A673 (cell line): ENCODE measurements around the gene FOS. TPM values are rescaled to one million over a fixed set of nuclear protein-coding genes. Genes with fewer than 3 reads are reported as not detected.

Experiments used
- BruUV-seq: library from RNA; stranded (reverse); fragments of 400-500 nt; replicated peaks from 2 replicates; lab custom pipeline; 2021; lab: Mats Ljungman, UMichigan
- CTCF ChIA-PET: fragments of 300-600 bp; sonication (Branson Sonifier 250); formaldehyde crosslinking; loops from one replicate; lab custom pipeline; 2022; ENCODE audit warnings: antibody characterized with exemption; lab: Charles Lee
- POLR2A ChIA-PET: fragments of 300-600 bp; sonication (Branson Sonifier 250); formaldehyde crosslinking; loops from one replicate; lab custom pipeline; 2022; ENCODE audit warnings: antibody characterized with exemption; ENCODE audit not compliant: low non-redundant PET; lab: Charles Lee
- DNase-seq: peaks from one replicate; pipeline ENCODE4 v3.0.0-alpha.2; 2015; ENCODE audit warnings: low spot score
- H3K27ac ChIP-seq: fragments of 200-600 bp; sonication (generic); 2 replicates; pipeline ENCODE4 v1.5.1; 2016; ENCODE audit warnings: mixed run types, low read depth, mild to moderate bottlenecking, mixed read lengths, antibody characterized with exemption, low read length; ENCODE audit not compliant: poor library complexity, severe bottlenecking
- H3K27me3 ChIP-seq: fragments of 200-600 bp; sonication (generic); replicated peaks from 2 replicates; pipeline ENCODE4 v1.6.1; 2017; ENCODE audit warnings: mixed run types, low read depth, mild to moderate bottlenecking, mixed read lengths, antibody characterized with exemption, low read length; ENCODE audit not compliant: insufficient read depth, poor library complexity
- H3K36me3 ChIP-seq: fragments of 200-600 bp; sonication (generic); 2 replicates; pipeline ENCODE4 v1.6.1; 2016; ENCODE audit warnings: mixed run types, mild to moderate bottlenecking, mixed read lengths, antibody characterized with exemption, low read length; ENCODE audit not compliant: insufficient read depth, poor library complexity, severe bottlenecking
- H3K4me1 ChIP-seq: fragments of 200-600 bp; sonication (generic); 2 replicates; pipeline ENCODE4 v1.6.1; 2017; ENCODE audit warnings: mixed run types, mild to moderate bottlenecking, mixed read lengths, antibody characterized with exemption, low read length; ENCODE audit not compliant: insufficient read depth, poor library complexity, severe bottlenecking
- H3K4me3 ChIP-seq: fragments of 200-600 bp; sonication (generic); 2 replicates; pipeline ENCODE4 v1.5.1; 2016; ENCODE audit warnings: low read depth, mixed run types, mild to moderate bottlenecking, mixed read lengths, low read length; ENCODE audit not compliant: poor library complexity, severe bottlenecking
- H3K9me3 ChIP-seq: fragments of 200-600 bp; sonication (generic); 2 replicates; pipeline ENCODE4 v1.6.1; 2016; ENCODE audit warnings: mixed run types, low read depth, mild to moderate bottlenecking, mixed read lengths, antibody characterized with exemption, low read length; ENCODE audit not compliant: poor library complexity, severe bottlenecking
- EZH2 ChIP-seq: fragments of 200-600 bp; sonication (generic); IDR thresholded peaks from 2 replicates; pipeline ENCODE4 v1.6.1; 2017; ENCODE audit warnings: borderline replicate concordance, low read depth, mild to moderate bottlenecking, mixed read lengths, antibody characterized with exemption, low read length; ENCODE audit not compliant: poor library complexity, severe bottlenecking
- intact Hi-C: fragments of 100-400 bp; cut with micrococcal nuclease; formaldehyde crosslinking; loops from one replicate; pipeline ENCODE4 v1.10.0; 2022; ENCODE audit not compliant: unreplicated experiment
- total RNA-seq: library from RNA; stranded (reverse); gene quantifications from 2 replicates; pipeline ENCODE4 v1.2.3, GENCODE V29; 2021
- TF ChIP-seq, protein P1 (sequence below): fragments of 300-800, 200-600 bp; sonication (generic); conservative IDR thresholded peaks from 2 replicates; pipeline ENCODE4 v1.5.1; 2017; ENCODE audit warnings: low read depth, mild to moderate bottlenecking, antibody characterized with exemption, low read length, moderate library complexity, mixed read lengths

FOS gene
- total RNA-seq, 1 experiment from 2014 or later, result 13.7 TPM

DNA sequence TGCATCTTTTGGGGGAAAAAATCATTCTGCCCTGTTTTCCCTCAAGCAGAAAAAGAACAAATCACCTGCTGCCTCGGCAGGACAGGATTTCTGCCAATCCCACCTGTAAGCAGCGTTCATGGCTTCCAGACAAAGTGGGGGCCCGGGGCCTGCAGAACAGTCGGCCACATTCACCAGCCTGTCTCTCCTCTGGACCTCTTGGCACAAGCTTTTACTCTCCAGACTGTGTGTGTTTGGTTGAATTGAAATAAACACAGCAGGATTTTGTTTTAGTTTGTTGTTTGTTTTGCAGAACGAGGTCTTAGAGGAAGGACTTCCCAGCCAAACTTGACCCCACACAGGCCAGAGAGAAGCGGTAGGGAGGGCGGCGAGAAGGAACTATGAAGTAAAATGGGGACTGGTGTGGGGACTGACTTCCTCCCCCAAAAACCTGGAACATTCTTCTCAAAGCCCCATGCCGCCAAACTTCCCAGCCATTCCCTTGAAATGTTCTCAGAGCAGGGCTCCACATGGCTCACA lies 41.7 kb upstream of the FOS start:
- TF ChIP-seq, protein P1, sequence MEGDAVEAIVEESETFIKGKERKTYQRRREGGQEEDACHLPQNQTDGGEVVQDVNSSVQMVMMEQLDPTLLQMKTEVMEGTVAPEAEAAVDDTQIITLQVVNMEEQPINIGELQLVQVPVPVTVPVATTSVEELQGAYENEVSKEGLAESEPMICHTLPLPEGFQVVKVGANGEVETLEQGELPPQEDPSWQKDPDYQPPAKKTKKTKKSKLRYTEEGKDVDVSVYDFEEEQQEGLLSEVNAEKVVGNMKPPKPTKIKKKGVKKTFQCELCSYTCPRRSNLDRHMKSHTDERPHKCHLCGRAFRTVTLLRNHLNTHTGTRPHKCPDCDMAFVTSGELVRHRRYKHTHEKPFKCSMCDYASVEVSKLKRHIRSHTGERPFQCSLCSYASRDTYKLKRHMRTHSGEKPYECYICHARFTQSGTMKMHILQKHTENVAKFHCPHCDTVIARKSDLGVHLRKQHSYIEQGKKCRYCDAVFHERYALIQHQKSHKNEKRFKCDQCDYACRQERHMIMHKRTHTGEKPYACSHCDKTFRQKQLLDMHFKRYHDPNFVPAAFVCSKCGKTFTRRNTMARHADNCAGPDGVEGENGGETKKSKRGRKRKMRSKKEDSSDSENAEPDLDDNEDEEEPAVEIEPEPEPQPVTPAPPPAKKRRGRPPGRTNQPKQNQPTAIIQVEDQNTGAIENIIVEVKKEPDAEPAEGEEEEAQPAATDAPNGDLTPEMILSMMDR, result no peak
- no peak for TF ChIP-seq EZH2
- no peak overlapping the region for H3K4me3 ChIP-seq
- ChIA-PET POLR2A (no interaction called here), CTCF (no interaction called here)
- no peak for DNase-seq
- H3K27me3 ChIP-seq, result no peaks in the 10 kb centered on the region
- H3K9me3 ChIP-seq, result no peaks in the 10 kb centered on the region
- H3K4me1 ChIP-seq, result peaks cover 36% of the 10 kb centered on the region
- no peaks in the 10 kb centered on the region for H3K36me3 ChIP-seq
- no TSS peak for BruUV-seq
- intact Hi-C loops, result no loop called here
- peak overlapping the region; percentile 78 for H3K27ac ChIP-seq

DNA sequence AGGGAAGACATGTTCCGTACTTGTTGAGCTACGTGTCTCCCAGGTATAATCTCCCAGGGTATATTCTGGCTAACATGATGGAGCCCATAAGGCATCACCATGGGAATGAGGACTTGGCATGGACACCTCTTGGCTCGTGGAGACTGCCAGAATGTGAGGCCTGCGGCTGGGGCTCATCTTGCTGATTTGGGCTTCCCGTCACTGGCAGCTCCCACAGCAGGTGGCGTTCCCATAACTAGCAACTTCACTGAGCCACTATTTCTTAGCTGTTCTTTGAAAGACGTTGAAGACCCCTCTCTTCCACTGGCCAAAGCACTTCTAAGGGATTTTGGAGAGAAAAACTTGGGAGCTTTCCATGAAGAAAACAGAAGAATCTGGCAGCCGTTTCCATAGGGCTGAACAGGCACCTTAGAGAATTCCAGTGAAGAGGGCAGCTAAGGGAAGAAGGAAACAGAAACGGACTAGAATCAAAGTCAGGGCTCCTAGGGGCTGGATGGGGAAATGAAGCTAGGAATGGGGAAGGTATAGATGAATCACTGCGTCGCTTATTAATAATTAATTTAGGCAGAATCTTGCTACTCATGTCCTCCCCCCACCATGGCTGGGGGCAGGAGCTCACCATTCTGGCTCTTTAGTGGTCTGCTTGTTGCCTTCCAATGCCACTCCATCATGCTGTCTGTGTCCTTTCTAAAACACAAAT lies 39.7 kb upstream of the FOS start:
- TF ChIP-seq, protein P1, result 0 out of 2 replicates have a peak, but pooled peaks have one; percentile 27
- no peak for TF ChIP-seq EZH2
- intact Hi-C loops, result no loop called here
- Histone ChIP-seq H3K4me1 (peaks cover 49% of the 10 kb centered on the region), H3K27me3 (no peaks in the 10 kb centered on the region), H3K27ac (peak overlapping the region; percentile 78), H3K4me3 (no peak overlapping the region), H3K9me3 (no peaks in the 10 kb centered on the region), H3K36me3 (no peaks in the 10 kb centered on the region)
- BruUV-seq, result no TSS peak
- POLR2A ChIA-PET, result interaction anchor here (0.6 kb wide), 1 partner anchor 27 kb away, joined by 3 read pairs; no protein-coding TSS in a partner anchor
- CTCF ChIA-PET, result interaction anchor here (0.7 to 1.4 kb wide), 3 partner anchors 20 to 125 kb away, joined by 3 to 4 read pairs (median 3); no protein-coding TSS in a partner anchor
- DNase-seq, result peak; percentile 60

DNA sequence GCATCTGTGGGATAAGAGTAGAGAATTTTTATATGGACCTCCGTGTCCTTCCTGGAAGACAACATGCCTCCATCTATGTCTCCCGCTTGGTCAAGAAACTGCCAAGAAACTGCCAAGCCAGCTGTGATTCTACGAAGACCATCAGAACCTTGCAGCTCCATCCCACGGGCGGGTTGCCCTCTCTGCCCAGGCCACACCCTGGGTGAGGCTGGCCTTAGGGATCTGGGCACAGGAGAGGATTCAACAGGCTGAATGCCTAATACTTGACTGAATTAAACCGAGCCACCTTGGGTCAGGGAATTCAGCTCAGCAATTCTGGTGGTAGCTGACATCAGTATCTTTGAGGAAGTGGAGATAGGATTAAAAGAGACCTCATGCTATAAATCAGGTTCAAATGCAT lies 37.8 kb upstream of the FOS start:
- intact Hi-C loops, result no loop called here
- Histone ChIP-seq H3K9me3 (no peaks in the 10 kb centered on the region), H3K4me1 (peaks cover 49% of the 10 kb centered on the region), H3K27ac (no peak overlapping the region), H3K4me3 (no peak overlapping the region), H3K27me3 (no peaks in the 10 kb centered on the region), H3K36me3 (no peaks in the 10 kb centered on the region)
- no peak for DNase-seq
- TF ChIP-seq EZH2, result no peak
- TF ChIP-seq, protein P1, result no peak
- BruUV-seq, result no TSS peak
- ChIA-PET CTCF (no interaction called here), POLR2A (no interaction called here)
